Measurements from ENCODE around the gene DGCR6L. TPM values are rescaled to one million over a fixed set of nuclear protein-coding genes. Genes with fewer than 3 reads are reported as not detected.

The DGCR6L gene
- total RNA-seq, 1 experiment from 2014 or later, result 38.6 TPM

- DNase-seq, result no peak
- no CpG with 5 or more reads among the region's 9 CpGs for WGBS (ENCODE audit: extremely low coverage, insufficient read length, low lambda C conversion rate)
These were observed 23.3 kb downstream of the DGCR6L start for GRCh38 chr22:20296598-20296997.

More at GRCh38 chr22:20296598-20296997, 23.3 kb downstream of the DGCR6L start:
- Histone ChIP-seq H3K4me2 (ENCODE audit: insufficient read depth, insufficient read length, low read length) (no peak overlapping the region), H3K56ac (ENCODE audit: insufficient read length, low read depth, low read length) (no peak overlapping the region), H2BK15ac (ENCODE audit: low read depth, low read length) (no peak overlapping the region), H2BK12ac (ENCODE audit: insufficient read length, low read depth, low read length) (no peak overlapping the region), H3K23ac (ENCODE audit: insufficient read length, low read depth, low read length) (no peak overlapping the region), H3K14ac (ENCODE audit: insufficient read depth, low read length) (no peak overlapping the region), H3K27ac (ENCODE audit: insufficient read length, low read depth, low read length) (no peak overlapping the region), H3K27me3 (ENCODE audit: insufficient read depth, low read length) (peaks cover 6% of the 10 kb centered on the region; the same call in 1 of the 2 replicates), H2BK20ac (ENCODE audit: low read depth, low read length, poor library complexity, severe bottlenecking) (no peak overlapping the region), H3K4me1 (ENCODE audit: insufficient read depth, low read length) (no peaks in the 10 kb centered on the region), H4K8ac (replicated peaks; ENCODE audit: insufficient read length, low read depth, low read length) (no peak overlapping the region), H3K9me3 (ENCODE audit: control insufficient read depth, low read depth, low read length) (no peaks in the 10 kb centered on the region), H4K91ac (ENCODE audit: insufficient read length, low read depth, low read length) (no peak overlapping the region), H2BK120ac (ENCODE audit: low read depth, low read length, poor library complexity, severe bottlenecking) (no peak overlapping the region), H2BK5ac (ENCODE audit: insufficient read length, low read length) (no peak overlapping the region), H2AFZ (ENCODE audit: low read length) (no peak overlapping the region), H4K20me1 (ENCODE audit: control insufficient read depth, insufficient read depth, insufficient read length) (no peaks in the 10 kb centered on the region), H3K79me1 (ENCODE audit: insufficient read depth, low read depth, low read length, poor library complexity, severe bottlenecking) (no peaks in the 10 kb centered on the region), H3K18ac (ENCODE audit: insufficient read length, low read depth, low read length) (no peak overlapping the region), H3K9ac (ENCODE audit: extremely low read depth, insufficient read length, low read length) (no peak overlapping the region), H3K23me2 (ENCODE audit: insufficient read length, low read depth, low read length, poor library complexity, severe bottlenecking) (peaks cover 5% of the 10 kb centered on the region), H2AK5ac (ENCODE audit: insufficient read length, low read length) (no peak overlapping the region), H3T11ph (ENCODE audit: low read length) (no peak overlapping the region), H3K79me2 (ENCODE audit: insufficient read depth, low read length) (no peaks in the 10 kb centered on the region), H3K4ac (ENCODE audit: low read depth, low read length) (no peak overlapping the region), H4K5ac (ENCODE audit: insufficient read length, low read depth, low read length) (no peak overlapping the region)
- Mint-ChIP-seq H3K27me3 (ENCODE audit: low read depth) (peaks cover 51% of the 10 kb centered on the region), H3K4me1 (peaks cover 4 to 7% of the 10 kb centered on the region in 2 experiments; a peak in 3 of 4 replicates), H3K36me3 (ENCODE audit: insufficient read depth in 1 of 3, low read depth in 3 of 3) (no peaks in the 10 kb centered on the region), H3K27ac (no peak overlapping the region), H3K9me3 (no peaks in the 10 kb centered on the region), H3K4me3 (no peak overlapping the region)
- TF ChIP-seq CTCF (conservative IDR thresholded peaks at IDR 0.05), result no peak

Data from H9 (cell line).